Adrenal gland (tissue), 5 donors: Measurements from ENCODE around the gene ALPK3.

ENCODE experiments used
- POLR2A ChIP-seq, 2 donors: fragments of 450-650 bp; IDR thresholded peaks; one replicate each; pipeline ENCODE4 v1.6.1; 2017; ENCODE audit warnings: antibody characterized with exemption in 2 of 2, mild to moderate bottlenecking in 2 of 2, moderate library complexity in 1 of 2
- TF ChIP-seq, protein P1 (sequence below), 6 experiments: fragments of 450-650 bp in 4 of 6; fragments of 200-600 bp in 2 of 6; sonication (generic) in 1 of 6; IDR thresholded peaks; 1 replicate in 5 of 6; 2 replicates in 1 of 6; pipeline versions ENCODE4 v1.5.1 to v1.8.0; 2016 to 2021; ENCODE audit warnings: antibody characterized with exemption in 6 of 6, mild to moderate bottlenecking in 2 of 6, moderate library complexity in 1 of 6
- donor health status: DM: no; HTN: no; CAD: no.

DNA sequence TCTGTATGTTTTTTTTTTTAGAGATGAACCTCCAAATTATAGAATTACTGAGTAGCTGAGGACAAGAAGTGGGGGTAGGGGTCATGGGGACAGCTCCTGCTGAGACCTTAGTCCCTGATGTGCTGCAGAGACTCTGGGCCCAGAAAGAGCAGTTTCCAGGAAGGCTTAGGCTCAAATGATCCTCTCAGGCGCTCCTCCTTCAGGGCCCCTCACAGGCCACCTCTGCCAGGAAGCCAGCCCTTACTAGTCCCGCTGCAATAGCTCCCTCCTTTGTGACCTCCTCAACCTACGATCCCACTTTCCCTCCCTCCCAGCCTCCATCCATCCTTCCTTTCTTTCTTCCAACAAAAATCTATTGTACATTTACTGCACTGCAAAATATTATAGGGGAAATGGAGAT is 91.9 kb downstream of the ALPK3 start:
- TF ChIP-seq, protein P1, sequence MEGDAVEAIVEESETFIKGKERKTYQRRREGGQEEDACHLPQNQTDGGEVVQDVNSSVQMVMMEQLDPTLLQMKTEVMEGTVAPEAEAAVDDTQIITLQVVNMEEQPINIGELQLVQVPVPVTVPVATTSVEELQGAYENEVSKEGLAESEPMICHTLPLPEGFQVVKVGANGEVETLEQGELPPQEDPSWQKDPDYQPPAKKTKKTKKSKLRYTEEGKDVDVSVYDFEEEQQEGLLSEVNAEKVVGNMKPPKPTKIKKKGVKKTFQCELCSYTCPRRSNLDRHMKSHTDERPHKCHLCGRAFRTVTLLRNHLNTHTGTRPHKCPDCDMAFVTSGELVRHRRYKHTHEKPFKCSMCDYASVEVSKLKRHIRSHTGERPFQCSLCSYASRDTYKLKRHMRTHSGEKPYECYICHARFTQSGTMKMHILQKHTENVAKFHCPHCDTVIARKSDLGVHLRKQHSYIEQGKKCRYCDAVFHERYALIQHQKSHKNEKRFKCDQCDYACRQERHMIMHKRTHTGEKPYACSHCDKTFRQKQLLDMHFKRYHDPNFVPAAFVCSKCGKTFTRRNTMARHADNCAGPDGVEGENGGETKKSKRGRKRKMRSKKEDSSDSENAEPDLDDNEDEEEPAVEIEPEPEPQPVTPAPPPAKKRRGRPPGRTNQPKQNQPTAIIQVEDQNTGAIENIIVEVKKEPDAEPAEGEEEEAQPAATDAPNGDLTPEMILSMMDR (IDR thresholded peaks at IDR 0.05): no peak
- TF ChIP-seq POLR2A (IDR thresholded peaks at IDR 0.05): no peak
